OCI-LY3 (cell line): ENCODE data around the gene RBM17.

Source experiments
- H2AFZ ChIP-seq: fragments of 200-600, 300-600 bp; shearing (Covaris generic); 2 replicates; pipeline ENCODE4 v1.6.0; 2014; ENCODE audit warnings: antibody characterized with exemption, low read depth, low read length
- H3K27ac ChIP-seq: fragments of 200-600, 300-600 bp; sonication (generic); 2 replicates; pipeline ENCODE4 v1.5.1; 2014; ENCODE audit warnings: mild to moderate bottlenecking, low read length, moderate library complexity, mixed read lengths
- H3K27me3 ChIP-seq: fragments of 200-600, 300-600 bp; sonication (generic); 2 replicates; pipeline ENCODE4 v1.6.1; 2014; ENCODE audit warnings: low read depth, low read length, mixed read lengths
- H3K36me3 ChIP-seq: fragments of 200-600, 300-600 bp; sonication (generic); replicated peaks from 2 replicates; pipeline ENCODE3; 2014; ENCODE audit warnings: low read depth, low read length, mixed read lengths
- H3K4me1 ChIP-seq: fragments of 300-600, 200-600 bp; sonication (generic); 2 replicates; pipeline ENCODE4 v1.6.1; 2014; ENCODE audit warnings: low read length, mixed read lengths
- H3K4me2 ChIP-seq: fragments of 200-600, 300-600 bp; sonication (generic); 2 replicates; pipeline ENCODE4 v1.6.1; 2014; ENCODE audit warnings: low read length, mixed read lengths
- H3K4me3 ChIP-seq: fragments of 300-600, 200-600 bp; sonication (generic); 2 replicates; pipeline ENCODE4 v1.5.1; 2014; ENCODE audit warnings: antibody characterized with exemption, mild to moderate bottlenecking, low read length, moderate library complexity
- H3K79me2 ChIP-seq: fragments of 300-600, 200-600 bp; shearing (Covaris generic); 2 replicates; pipeline ENCODE4 v1.6.1; 2014; ENCODE audit warnings: mild to moderate bottlenecking, low read length, mixed read lengths
- H3K9ac ChIP-seq: fragments of 300-600, 200-600 bp; shearing (Covaris generic); 2 replicates; pipeline ENCODE4 v1.6.0; 2014; ENCODE audit warnings: mild to moderate bottlenecking, low read length, moderate library complexity
- H3K9me3 ChIP-seq: fragments of 200-600, 300-600 bp; shearing (Covaris generic); 2 replicates; pipeline ENCODE4 v1.6.1; 2014; ENCODE audit warnings: low read length, mixed read lengths; ENCODE audit not compliant: insufficient read depth
- H4K20me1 ChIP-seq: fragments of 200-600, 300-600 bp; sonication (generic); 2 replicates; pipeline ENCODE4 v1.6.1; 2016; ENCODE audit warnings: low read length, mixed read lengths; ENCODE audit not compliant: insufficient read depth
- CTCF ChIP-seq: fragments of 200-600, 300-600 bp; sonication (generic); IDR thresholded peaks from 2 replicates; pipeline ENCODE4 v1.5.1; 2014; ENCODE audit warnings: antibody characterized with exemption, low read length, low read depth
- EZH2phosphoT487 ChIP-seq: fragments of 200-600 bp; shearing (Covaris generic); IDR thresholded peaks from 2 replicates; pipeline ENCODE4 v1.6.1; 2018; ENCODE audit warnings: antibody characterized with exemption, mixed run types, low read depth

Gene RBM17

GRCh38 chr10:6151087-6151977, 62.5 kb downstream of the RBM17 start:
- Histone ChIP-seq H3K9ac (no peak overlapping the region), H3K36me3 (no peaks in the 10 kb centered on the region), H3K4me3 (peak overlapping the region; percentile 47), H3K4me1 (peaks cover 12% of the 10 kb centered on the region), H3K79me2 (peaks cover 27% of the 10 kb centered on the region; the same call in 1 of the 2 replicates), H3K9me3 (no peaks in the 10 kb centered on the region), H2AFZ (no peak overlapping the region), H3K4me2 (peak overlapping the region; percentile 74), H3K27ac (0 out of 2 replicates have a peak overlapping the region, but pooled peaks have one; percentile 18), H3K27me3 (no peaks in the 10 kb centered on the region), H4K20me1 (peaks cover 45% of the 10 kb centered on the region)
- TF ChIP-seq EZH2phosphoT487 (no peak), CTCF (peak; percentile 61)

GRCh38 chr10:6153845-6154244, 65.0 kb downstream of the RBM17 start:
- Histone ChIP-seq H3K4me2 (no peak overlapping the region), H3K4me1 (peaks cover 12% of the 10 kb centered on the region), H3K9ac (no peak overlapping the region), H3K27ac (no peak overlapping the region), H3K36me3 (no peaks in the 10 kb centered on the region), H3K79me2 (peaks cover 19% of the 10 kb centered on the region; the same call in 1 of the 2 replicates), H3K9me3 (no peaks in the 10 kb centered on the region), H2AFZ (no peak overlapping the region), H4K20me1 (peaks cover 23% of the 10 kb centered on the region), H3K27me3 (no peaks in the 10 kb centered on the region), H3K4me3 (no peak overlapping the region)
- TF ChIP-seq CTCF: no peak
- no peak for TF ChIP-seq EZH2phosphoT487

GRCh38 chr10:6154566-6154965, 65.7 kb downstream of the RBM17 start:
- no peak overlapping the region for H3K9ac ChIP-seq
- H3K4me3 ChIP-seq: no peak overlapping the region
- H3K36me3 ChIP-seq: no peaks in the 10 kb centered on the region
- H4K20me1 ChIP-seq: peaks cover 23% of the 10 kb centered on the region
- H3K27me3 ChIP-seq: no peaks in the 10 kb centered on the region
- TF ChIP-seq EZH2phosphoT487 (no peak), CTCF (no peak)
- H3K4me2 ChIP-seq: no peak overlapping the region
- peaks cover 12% of the 10 kb centered on the region for H3K4me1 ChIP-seq
- H2AFZ ChIP-seq: no peak overlapping the region
- H3K9me3 ChIP-seq: no peaks in the 10 kb centered on the region
- H3K79me2 ChIP-seq: peaks cover 19% of the 10 kb centered on the region; the same call in 1 of the 2 replicates
- no peak overlapping the region for H3K27ac ChIP-seq

GRCh38 chr10:6158276-6158675, 69.4 kb downstream of the RBM17 start:
- no peaks in the 10 kb centered on the region for H3K9me3 ChIP-seq
- H2AFZ ChIP-seq: no peak overlapping the region
- no peaks in the 10 kb centered on the region for H3K36me3 ChIP-seq
- no peak overlapping the region for H3K27ac ChIP-seq
- H3K27me3 ChIP-seq: no peaks in the 10 kb centered on the region
- no peak overlapping the region for H3K4me3 ChIP-seq
- no peak overlapping the region for H3K9ac ChIP-seq
- peaks cover 4% of the 10 kb centered on the region for H3K4me1 ChIP-seq
- TF ChIP-seq CTCF: no peak
- TF ChIP-seq EZH2phosphoT487: no peak
- H4K20me1 ChIP-seq: peaks cover 1% of the 10 kb centered on the region
- H3K4me2 ChIP-seq: no peak overlapping the region
- H3K79me2 ChIP-seq: peaks cover 12% of the 10 kb centered on the region; the same call in 1 of the 2 replicates
